GM12878 (cell line): Measurements from ENCODE around the gene CDC14A.

Experiments used
- BCLAF1 ChIP-seq: fragments of 450-650 bp; IDR thresholded peaks from 2 replicates; pipeline ENCODE4 v1.6.1; 2017; ENCODE audit warnings: antibody characterized with exemption, mild to moderate bottlenecking, moderate library complexity
- CBFB ChIP-seq: IDR thresholded peaks from 2 replicates; pipeline ENCODE4 v1.6.1; 2016; ENCODE audit warnings: antibody characterized with exemption, low read depth
- CHD2 ChIP-seq: IDR thresholded peaks from 2 replicates; pipeline ENCODE4 v1.6.1; 2011; ENCODE audit warnings: low read depth, low read length, improper control_type of control experiment, borderline replicate concordance
- CTCF ChIP-seq, 3 experiments: IDR thresholded peaks in 2 of 3; conservative IDR thresholded peaks in 1 of 3; 2 replicates each; pipeline ENCODE4 v1.5.1; 2011; ENCODE audit warnings: low read depth in 3 of 3, low read length in 3 of 3, mild to moderate bottlenecking in 3 of 3, control low read depth in 2 of 3, moderate library complexity in 2 of 3, inconsistent platforms in 1 of 3, mixed read lengths in 1 of 3; ENCODE audit not compliant: control insufficient read depth in 2 of 3, insufficient read depth in 1 of 3; ENCODE audit errors: extremely low read depth in 1 of 3
- NFIC ChIP-seq: IDR thresholded peaks from 2 replicates; pipeline ENCODE4 v1.6.1; 2012; ENCODE audit warnings: low read depth, mild to moderate bottlenecking, inconsistent platforms, low read length, moderate library complexity
- POLR2A ChIP-seq: IDR thresholded peaks from 2 replicates; pipeline ENCODE4 v1.6.1; 2011; ENCODE audit warnings: low read depth, mild to moderate bottlenecking, low read length
- ZNF274 ChIP-seq: IDR thresholded peaks from one replicate; pipeline ENCODE4 v1.8.0; 2011; ENCODE audit not compliant: insufficient read length, insufficient read depth

- TF ChIP-seq CTCF (IDR thresholded peaks at IDR 0.05 in 2 of 3, conservative IDR thresholded peaks at IDR 0.05 in 1 of 3; ENCODE audit: control insufficient read depth in 2 of 3, extremely low read depth in 1 of 3, insufficient read depth in 1 of 3, low read depth in 3 of 3, low read length in 3 of 3) (no peak), CBFB (no peak), BCLAF1 (no peak), NFIC (no peak), ZNF274 (no peak), POLR2A (no peak), CHD2 (no peak)
Observed at GRCh38 chr1:100422065-100422464, 69.8 kb downstream of the CDC14A start.
